HG03025 (cell line): Measurements from ENCODE around the gene AEN.
A peak's percentile ranks its signal among the peaks of the same experiment; 100 is the strongest.
"Not testable (repeated sequence)": the region's sequence is repeated elsewhere in the genome, so short reads cannot be mapped to it uniquely, and the experiment has no call there.

Source experiments
- ATAC-seq: cut with Tn5 transposase; IDR thresholded peaks from one replicate; pipeline ENCODE4 v1.9.1; 2021; ENCODE audit warnings: mild to moderate bottlenecking, moderate library complexity; ENCODE audit not compliant: unreplicated experiment, low FRiP score

AEN gene

DNA sequence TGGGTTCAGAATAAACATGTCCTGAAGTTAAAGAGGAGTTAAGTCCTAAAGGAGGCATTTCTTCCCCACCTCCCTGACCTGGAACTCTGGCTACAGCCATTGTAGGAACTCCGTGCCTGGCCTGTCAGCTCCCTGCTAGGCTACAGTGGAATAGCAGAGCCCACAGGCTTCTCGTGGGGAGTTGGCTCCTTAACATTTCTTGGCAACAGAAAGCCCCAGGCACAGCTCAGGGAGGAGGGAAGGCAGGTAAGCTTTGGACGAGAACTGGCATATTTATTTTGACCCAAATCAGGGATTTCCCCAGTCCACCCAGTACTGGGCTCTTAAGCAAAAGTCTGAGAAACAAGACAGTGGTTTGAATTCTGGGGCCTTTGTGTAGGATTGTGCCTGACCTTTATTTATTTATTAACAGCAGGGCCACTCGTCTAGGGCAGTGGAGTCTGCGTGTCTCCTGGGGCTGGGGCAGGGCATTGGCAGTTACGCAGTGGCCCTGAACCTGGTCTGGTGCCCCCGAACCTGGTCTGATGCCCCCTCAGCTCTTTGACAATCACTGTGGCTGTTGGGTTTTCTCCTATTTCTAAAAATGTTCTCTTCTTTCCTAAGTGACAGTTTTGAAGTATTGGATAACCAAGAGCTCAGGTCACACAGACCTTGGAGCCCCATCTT lies 9.8 kb downstream of the AEN start:
- no peak for ATAC-seq

DNA sequence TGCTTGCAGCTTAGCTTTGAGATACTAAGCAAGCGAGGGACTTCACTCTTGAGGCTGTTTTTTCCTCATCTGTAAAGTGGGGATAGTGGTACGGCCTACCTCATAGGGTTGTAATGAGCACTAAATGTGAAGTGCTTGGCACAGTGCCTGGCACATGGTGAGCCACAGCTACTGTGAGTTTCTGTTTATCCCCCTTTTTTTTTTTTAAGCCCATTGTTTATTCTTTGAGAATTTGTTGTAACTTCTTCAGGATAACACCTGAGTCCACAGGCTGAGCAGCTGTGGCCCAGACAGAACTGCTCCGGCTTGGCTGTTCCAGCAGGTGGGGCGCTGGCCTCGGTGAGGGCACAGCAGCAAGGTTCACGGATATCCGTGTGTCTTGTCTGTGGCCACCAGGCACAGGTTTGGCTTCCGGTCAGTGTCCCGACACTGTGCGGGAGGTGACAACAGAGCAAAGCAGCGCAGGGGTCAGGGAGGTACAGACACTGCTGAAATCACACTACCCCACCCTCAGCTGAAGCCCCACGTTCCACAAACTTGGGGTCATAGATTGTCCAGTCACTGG lies 10.4 kb downstream of the AEN start:
- ATAC-seq, result no peak

- ATAC-seq, result not testable (repeated sequence)
Measured at GRCh38 chr15:88632797-88633196, 11.7 kb downstream of the AEN start.

DNA sequence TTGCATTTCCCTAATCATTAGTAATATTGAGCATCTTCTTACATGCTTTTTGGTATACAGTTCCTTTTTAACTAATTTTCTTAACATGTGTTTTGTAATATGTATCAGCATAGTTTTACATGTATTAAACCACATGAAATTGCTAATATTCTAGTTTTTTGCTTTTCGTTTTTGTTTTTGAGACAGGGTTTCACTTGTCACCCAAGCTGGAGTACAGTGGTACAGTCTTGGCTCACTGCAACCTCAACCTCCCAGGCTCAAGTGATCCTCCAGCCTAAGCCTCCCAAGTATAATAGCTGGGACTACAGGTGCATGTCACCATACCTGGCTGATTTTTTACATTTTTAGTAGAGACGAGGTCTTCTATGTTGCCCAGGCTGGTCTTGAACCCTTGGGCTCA lies 13.3 kb downstream of the AEN start:
- no peak for ATAC-seq

DNA sequence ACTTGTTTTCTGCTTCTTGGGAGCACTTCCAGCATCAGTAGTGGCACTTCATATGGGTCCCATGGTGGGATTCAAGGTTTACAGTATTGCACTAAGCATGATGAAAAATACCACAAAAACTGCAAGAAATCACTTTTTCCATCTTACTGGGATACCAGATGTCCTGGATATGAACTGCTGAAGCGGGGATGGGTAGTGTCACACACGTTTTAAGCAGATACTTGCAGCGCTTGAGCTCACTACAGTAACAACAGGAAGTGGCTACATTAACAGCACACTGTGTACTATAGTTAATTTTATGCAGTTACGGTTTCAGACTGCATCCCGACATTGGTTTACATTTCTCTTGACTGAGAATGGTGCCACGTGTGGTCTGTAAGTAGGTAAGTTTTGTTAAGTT lies 14.2 kb downstream of the AEN start:
- ATAC-seq, result no peak

- no peak for ATAC-seq
Measured at GRCh38 chr15:88636050-88636449, 14.9 kb downstream of the AEN start.

- no peak for ATAC-seq
Measured at GRCh38 chr15:88636654-88637053, 15.5 kb downstream of the AEN start.

- no peak for ATAC-seq
Measured at GRCh38 chr15:88637436-88637835, 16.3 kb downstream of the AEN start.

GRCh38 chr15:88637841-88638625 lies 16.9 kb downstream of the AEN start:
- ATAC-seq, result no peak

- peak; percentile 68 for ATAC-seq
Measured at GRCh38 chr15:88638626-88639372, 17.7 kb downstream of the AEN start, which contains the start of gene ISG20. Gene ISG20, plus strand, starts transcription at chr15:88639016. Its CDS starts 351 bp downstream, at chr15:88639367.

- no peak for ATAC-seq
Measured at GRCh38 chr15:88641959-88642452, 20.9 kb downstream of the AEN start.

- ATAC-seq, result not testable (repeated sequence)
Measured at GRCh38 chr15:88642514-88642913, 21.4 kb downstream of the AEN start.

GRCh38 chr15:88644741-88645140 lies 23.6 kb downstream of the AEN start:
- no peak for ATAC-seq

DNA sequence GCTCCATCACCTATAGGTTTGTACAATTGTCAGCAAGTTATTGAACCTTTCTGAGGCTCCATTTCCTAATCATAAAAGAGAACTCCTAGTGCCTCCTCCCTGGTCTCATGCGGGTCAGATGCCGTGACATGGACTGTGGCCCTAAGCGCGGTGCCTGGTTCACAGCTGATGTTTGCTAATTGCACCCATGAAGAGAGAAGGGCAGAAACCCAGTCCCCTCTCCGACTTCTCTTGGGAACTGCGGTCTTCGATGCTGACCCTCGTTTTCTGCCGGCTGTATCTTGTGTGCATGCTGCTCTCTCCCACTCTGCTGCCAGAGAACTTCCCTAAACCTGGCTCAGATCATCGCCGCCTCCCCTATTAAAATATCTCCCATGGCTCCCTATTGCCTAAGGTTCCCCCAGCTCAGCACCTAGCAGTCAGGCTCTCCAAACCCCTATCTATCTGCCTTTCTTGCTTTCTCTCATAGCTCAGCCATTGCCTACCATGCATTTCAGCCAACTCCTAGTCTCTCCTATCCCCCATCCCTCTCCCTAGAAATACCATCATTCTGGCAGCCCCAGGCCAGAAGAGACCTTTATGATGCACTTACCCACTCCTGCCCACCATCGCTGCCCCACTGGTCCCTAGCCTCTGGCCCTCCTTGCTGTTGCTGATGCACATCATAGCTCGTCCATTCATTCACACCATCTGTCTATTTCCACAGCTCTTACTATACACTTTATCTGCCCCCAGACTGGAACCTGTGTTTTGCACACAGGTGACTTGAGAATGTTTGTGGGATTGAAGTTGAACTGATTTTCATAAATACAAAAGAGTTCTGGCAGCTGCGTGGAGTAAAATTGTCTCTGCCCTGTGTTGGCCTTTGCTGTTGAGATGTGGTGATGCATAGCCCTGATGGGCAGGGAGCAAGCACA lies 24.3 kb downstream of the AEN start:
- no peak for ATAC-seq

DNA sequence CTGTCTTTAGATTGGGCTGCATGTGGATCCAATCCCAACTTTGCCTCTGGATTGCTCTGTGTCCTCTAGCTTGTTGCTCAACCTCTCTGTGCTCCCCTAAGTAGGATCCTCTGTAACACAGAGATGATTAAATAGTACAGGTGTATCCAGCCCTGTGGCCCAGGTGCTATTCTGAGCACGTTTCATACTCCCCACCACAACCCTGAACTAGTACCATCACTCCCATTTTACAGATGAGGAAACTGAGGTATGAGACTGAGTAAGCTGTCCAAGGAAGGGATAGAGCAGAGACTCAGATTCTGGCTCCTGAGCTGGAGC lies 24.9 kb downstream of the AEN start:
- no peak for ATAC-seq

- no peak for ATAC-seq
Measured at GRCh38 chr15:88646951-88647350, 25.8 kb downstream of the AEN start.

DNA sequence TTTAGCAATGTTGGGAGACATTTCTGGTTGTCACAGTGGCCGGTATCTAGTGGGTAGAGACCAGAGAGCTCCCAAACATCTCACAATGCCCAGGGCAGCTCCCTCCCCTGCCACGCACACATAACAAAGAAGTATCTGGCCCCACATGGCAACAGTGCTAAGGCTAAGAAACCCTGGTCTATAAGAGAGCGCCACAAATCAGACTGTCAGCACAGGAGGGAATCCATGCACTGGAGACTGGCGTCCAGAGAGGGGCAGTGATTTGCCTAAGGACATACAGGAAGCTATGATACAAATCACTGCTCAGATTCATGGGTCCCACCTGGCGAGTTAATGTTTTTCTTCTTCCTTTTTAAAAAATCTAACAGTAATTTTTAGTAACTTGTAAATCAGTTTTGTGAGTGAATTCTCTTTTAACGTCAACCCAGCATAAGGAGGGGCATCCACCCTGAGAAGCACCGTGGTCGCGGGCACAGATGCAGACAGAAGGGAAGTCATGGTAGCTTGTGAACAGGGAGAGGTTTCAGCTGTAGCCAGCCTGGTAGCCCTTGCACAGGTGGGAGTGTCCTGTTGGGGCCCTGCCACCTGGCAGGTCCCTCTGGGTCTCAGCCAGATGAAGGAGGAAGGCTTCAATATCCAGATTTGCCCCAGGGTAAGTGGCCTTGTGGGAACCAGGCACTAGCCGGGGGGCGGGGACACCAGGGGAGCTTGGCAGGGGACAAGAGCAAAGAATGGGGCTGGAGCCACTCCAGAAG lies 26.4 kb downstream of the AEN start:
- no peak for ATAC-seq

- ATAC-seq, result no peak
Measured at GRCh38 chr15:88648357-88649214, 27.4 kb downstream of the AEN start.
